ENCODE results near the gene TRAPPC2.
A peak's percentile ranks its signal among the peaks of the same experiment; 100 is the strongest.
"Not testable (repeated sequence)": the region's sequence is repeated elsewhere in the genome, so short reads cannot be mapped to it uniquely, and the experiment has no call there.

Gene TRAPPC2

GRCh38 chrX:13688384-13688957, 45.9 kb downstream of the TRAPPC2 start:
- H3K4me1 Mint-ChIP-seq: peaks cover 29% of the 10 kb centered on the region
- H3K4me3 Mint-ChIP-seq: peak overlapping the region; percentile 88
- peak overlapping the region; percentile 94 for H3K27ac Mint-ChIP-seq
- H3K27me3 Mint-ChIP-seq: no peaks in the 10 kb centered on the region
- no peak for DNase-seq (ENCODE audit: low spot score in 2 of 2)
- ATAC-seq (ENCODE audit: low read depth): no peak
- H3K36me3 Mint-ChIP-seq: no peaks in the 10 kb centered on the region
- H3K9me3 Mint-ChIP-seq: no peaks in the 10 kb centered on the region

GRCh38 chrX:13687203-13687602, 47.2 kb downstream of the TRAPPC2 start:
- Mint-ChIP-seq H3K9me3 (no peaks in the 10 kb centered on the region), H3K36me3 (no peaks in the 10 kb centered on the region), H3K4me3 (peak overlapping the region; percentile 19), H3K27me3 (no peaks in the 10 kb centered on the region), H3K27ac (no peak overlapping the region), H3K4me1 (peaks cover 19% of the 10 kb centered on the region)
- DNase-seq (ENCODE audit: low spot score in 2 of 2): no peak
- no peak for ATAC-seq (ENCODE audit: low read depth)

- Mint-ChIP-seq H3K4me3 (no peak overlapping the region), H3K4me1 (peaks cover 10% of the 10 kb centered on the region), H3K27me3 (no peaks in the 10 kb centered on the region), H3K9me3 (no peaks in the 10 kb centered on the region), H3K27ac (no peak overlapping the region), H3K36me3 (no peaks in the 10 kb centered on the region)
- no peak for ATAC-seq (ENCODE audit: low read depth)
- no peak for DNase-seq (ENCODE audit: low spot score in 2 of 2)
These were observed 49.2 kb downstream of the TRAPPC2 start for GRCh38 chrX:13685126-13685763.

- no peak for ATAC-seq (ENCODE audit: low read depth)
- Mint-ChIP-seq H3K9me3 (no peaks in the 10 kb centered on the region), H3K4me1 (peaks cover 9% of the 10 kb centered on the region), H3K27ac (no peak overlapping the region), H3K4me3 (no peak overlapping the region), H3K36me3 (no peaks in the 10 kb centered on the region), H3K27me3 (no peaks in the 10 kb centered on the region)
- no peak for DNase-seq (ENCODE audit: low spot score in 2 of 2)
These were observed 50.1 kb downstream of the TRAPPC2 start for GRCh38 chrX:13684361-13684760.

- Mint-ChIP-seq H3K4me3 (no peak overlapping the region), H3K36me3 (no peaks in the 10 kb centered on the region), H3K4me1 (peaks cover 6% of the 10 kb centered on the region), H3K27me3 (no peaks in the 10 kb centered on the region), H3K9me3 (no peaks in the 10 kb centered on the region), H3K27ac (no peak overlapping the region)
- no peak for DNase-seq (ENCODE audit: low spot score in 2 of 2)
- no peak for ATAC-seq (ENCODE audit: low read depth)
These were observed 52.8 kb downstream of the TRAPPC2 start for GRCh38 chrX:13681595-13681994.

- H3K27me3 Mint-ChIP-seq; ATAC-seq (ENCODE audit: low read depth): not testable (repeated sequence)
These were observed 54.7 kb downstream of the TRAPPC2 start for GRCh38 chrX:13679700-13680099.

GRCh38 chrX:13676885-13677284, 57.5 kb downstream of the TRAPPC2 start:
- no peaks in the 10 kb centered on the region for H3K36me3 Mint-ChIP-seq
- H3K4me1 Mint-ChIP-seq: peaks cover 3% of the 10 kb centered on the region
- no peaks in the 10 kb centered on the region for H3K27me3 Mint-ChIP-seq
- H3K27ac Mint-ChIP-seq: no peak overlapping the region
- no peak overlapping the region for H3K4me3 Mint-ChIP-seq
- ATAC-seq (ENCODE audit: low read depth) (no peak), DNase-seq (ENCODE audit: low spot score in 2 of 2) (no peak)
- no peaks in the 10 kb centered on the region for H3K9me3 Mint-ChIP-seq

More at GRCh38 chrX:13679700-13680099, 54.7 kb downstream of the TRAPPC2 start:
- H3K4me3 Mint-ChIP-seq; H3K4me1 Mint-ChIP-seq; H3K27ac Mint-ChIP-seq; H3K36me3 Mint-ChIP-seq; DNase-seq (ENCODE audit: low spot score in 2 of 2); H3K9me3 Mint-ChIP-seq: not testable (repeated sequence)

- no peak overlapping the region for H3K4me3 Mint-ChIP-seq
- H3K36me3 Mint-ChIP-seq: peaks cover 7% of the 10 kb centered on the region
- H3K9me3 Mint-ChIP-seq: no peaks in the 10 kb centered on the region
- no peak overlapping the region for H3K27ac Mint-ChIP-seq
- no peaks in the 10 kb centered on the region for H3K27me3 Mint-ChIP-seq
- no peak for DNase-seq (ENCODE audit: low spot score in 2 of 2)
- no peak for ATAC-seq (ENCODE audit: low read depth)
- peaks cover 7% of the 10 kb centered on the region for H3K4me1 Mint-ChIP-seq
These were observed 61.4 kb downstream of the TRAPPC2 start for GRCh38 chrX:13673016-13673415.

GRCh38 chrX:13670197-13670596, 64.2 kb downstream of the TRAPPC2 start:
- Mint-ChIP-seq H3K4me3 (no peak overlapping the region), H3K27ac (no peak overlapping the region), H3K27me3 (no peaks in the 10 kb centered on the region), H3K9me3 (no peaks in the 10 kb centered on the region), H3K4me1 (peaks cover 7% of the 10 kb centered on the region), H3K36me3 (peaks cover 7% of the 10 kb centered on the region)
- DNase-seq (ENCODE audit: low spot score in 2 of 2) (no peak), ATAC-seq (ENCODE audit: low read depth) (no peak)

GRCh38 chrX:13669755-13670154, 64.7 kb downstream of the TRAPPC2 start:
- not testable (repeated sequence) for H3K36me3 Mint-ChIP-seq; ATAC-seq (ENCODE audit: low read depth); H3K27ac Mint-ChIP-seq; H3K9me3 Mint-ChIP-seq; H3K27me3 Mint-ChIP-seq; H3K4me1 Mint-ChIP-seq; H3K4me3 Mint-ChIP-seq; DNase-seq (ENCODE audit: low spot score in 2 of 2)

GRCh38 chrX:13669246-13669737, 65.1 kb downstream of the TRAPPC2 start:
- Mint-ChIP-seq H3K4me3 (peak overlapping the region; percentile 46), H3K36me3 (peaks cover 9% of the 10 kb centered on the region), H3K9me3 (no peaks in the 10 kb centered on the region), H3K27me3 (no peaks in the 10 kb centered on the region), H3K27ac (peak overlapping the region; percentile 62), H3K4me1 (peaks cover 7% of the 10 kb centered on the region)
- ATAC-seq (ENCODE audit: low read depth) (peak; percentile 92), DNase-seq (ENCODE audit: low spot score in 2 of 2) (no peak)

GRCh38 chrX:13667919-13668318, 66.5 kb downstream of the TRAPPC2 start:
- H3K36me3 Mint-ChIP-seq: peaks cover 9% of the 10 kb centered on the region
- DNase-seq (ENCODE audit: low spot score in 2 of 2) (no peak), ATAC-seq (ENCODE audit: low read depth) (no peak)
- no peaks in the 10 kb centered on the region for H3K27me3 Mint-ChIP-seq
- H3K27ac Mint-ChIP-seq: no peak overlapping the region
- peaks cover 7% of the 10 kb centered on the region for H3K4me1 Mint-ChIP-seq
- H3K9me3 Mint-ChIP-seq: no peaks in the 10 kb centered on the region
- no peak overlapping the region for H3K4me3 Mint-ChIP-seq

GRCh38 chrX:13666836-13667235, 67.6 kb downstream of the TRAPPC2 start:
- no peak overlapping the region for H3K4me3 Mint-ChIP-seq
- no peaks in the 10 kb centered on the region for H3K27me3 Mint-ChIP-seq
- H3K27ac Mint-ChIP-seq: no peak overlapping the region
- DNase-seq (ENCODE audit: low spot score in 2 of 2): no peak
- no peaks in the 10 kb centered on the region for H3K9me3 Mint-ChIP-seq
- H3K36me3 Mint-ChIP-seq: peaks cover 12% of the 10 kb centered on the region
- no peak for ATAC-seq (ENCODE audit: low read depth)
- H3K4me1 Mint-ChIP-seq: peaks cover 5% of the 10 kb centered on the region

GRCh38 chrX:13664020-13664419, 70.4 kb downstream of the TRAPPC2 start:
- Mint-ChIP-seq H3K4me1 (no peaks in the 10 kb centered on the region), H3K27me3 (no peaks in the 10 kb centered on the region), H3K4me3 (no peak overlapping the region), H3K9me3 (no peaks in the 10 kb centered on the region), H3K36me3 (peaks cover 9% of the 10 kb centered on the region), H3K27ac (no peak overlapping the region)
- ATAC-seq (ENCODE audit: low read depth) (no peak), DNase-seq (ENCODE audit: low spot score in 2 of 2) (no peak)

- no peak overlapping the region for H3K4me3 Mint-ChIP-seq
- DNase-seq (ENCODE audit: low spot score in 2 of 2): no peak
These were observed 72.0 kb downstream of the TRAPPC2 start for GRCh38 chrX:13662355-13662791.

More at GRCh38 chrX:13662355-13662791, 72.0 kb downstream of the TRAPPC2 start:
- H3K4me1 Mint-ChIP-seq: peaks cover 3% of the 10 kb centered on the region
- ATAC-seq (ENCODE audit: low read depth): no peak
- peaks cover 11% of the 10 kb centered on the region for H3K36me3 Mint-ChIP-seq
- no peaks in the 10 kb centered on the region for H3K9me3 Mint-ChIP-seq
- no peaks in the 10 kb centered on the region for H3K27me3 Mint-ChIP-seq
- H3K27ac Mint-ChIP-seq: no peak overlapping the region

Measured in memory B cell (primary cell).